NT2/D1 (cell line): ENCODE data around the gene TGFA.

ENCODE experiments used
- SUZ12 ChIP-seq: IDR thresholded peaks from 2 replicates; pipeline ENCODE4 v1.6.1; 2011; ENCODE audit not compliant: insufficient read length, insufficient read depth; ENCODE audit errors: extremely low read depth
- YY1 ChIP-seq: IDR thresholded peaks from 2 replicates; pipeline ENCODE4 v1.6.1; 2011; ENCODE audit not compliant: insufficient read length, insufficient read depth
- ZNF274 ChIP-seq: IDR thresholded peaks from 2 replicates; pipeline ENCODE4 v1.6.1; 2011; ENCODE audit warnings: mild to moderate bottlenecking, low read depth, low read length

DNA sequence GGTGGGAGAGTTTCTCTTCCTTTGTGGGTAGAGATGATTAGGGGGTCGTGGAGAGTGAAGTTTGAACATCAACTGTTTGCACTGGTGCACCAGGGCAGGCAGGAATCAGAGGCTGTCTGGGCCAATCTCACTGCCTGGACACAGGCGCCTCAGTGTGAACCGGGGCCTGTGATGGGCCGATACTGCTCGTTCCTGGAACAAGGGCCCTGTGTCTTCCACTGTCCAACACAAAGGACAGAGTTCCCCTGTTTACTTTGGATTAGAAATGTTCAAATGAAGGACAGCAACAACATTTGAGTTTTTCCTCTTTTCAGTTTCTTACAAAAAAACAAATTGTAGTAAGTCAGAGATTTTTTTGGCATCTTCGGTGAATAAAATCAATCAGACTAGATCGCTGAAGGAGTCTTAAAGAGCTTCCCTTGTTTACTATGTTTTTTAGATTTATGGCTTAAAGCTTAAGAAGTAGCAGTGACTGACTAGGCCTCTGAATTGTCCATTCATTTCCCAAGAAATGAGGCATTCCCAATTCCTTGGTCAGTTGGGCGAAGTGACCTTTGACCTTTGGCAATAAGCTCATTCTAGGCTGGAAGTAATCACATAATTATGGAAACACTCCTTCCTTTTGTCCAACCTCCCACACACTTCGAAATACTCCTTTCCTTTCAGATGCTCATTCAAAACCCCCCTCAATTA, 11.6 kb upstream of the TGFA start:
- no peak for TF ChIP-seq YY1
- no peak for TF ChIP-seq ZNF274
- no peak for TF ChIP-seq SUZ12
